Stimulated activated CD8-positive, alpha-beta memory T cell treated with anti-CD3 and anti-CD28 coated beads, Interleukin-12 subunit alpha, Interleukin-12 subunit beta, amount 100 ng/mL, for 1 hour (primary cell): ENCODE measurements around the gene EEIG1.

Source experiments
- DNase-seq: peaks from one replicate; pipeline ENCODE4 v3.0.0-alpha.2; 2020; ENCODE audit warnings: low read depth

EEIG1 gene

DNA sequence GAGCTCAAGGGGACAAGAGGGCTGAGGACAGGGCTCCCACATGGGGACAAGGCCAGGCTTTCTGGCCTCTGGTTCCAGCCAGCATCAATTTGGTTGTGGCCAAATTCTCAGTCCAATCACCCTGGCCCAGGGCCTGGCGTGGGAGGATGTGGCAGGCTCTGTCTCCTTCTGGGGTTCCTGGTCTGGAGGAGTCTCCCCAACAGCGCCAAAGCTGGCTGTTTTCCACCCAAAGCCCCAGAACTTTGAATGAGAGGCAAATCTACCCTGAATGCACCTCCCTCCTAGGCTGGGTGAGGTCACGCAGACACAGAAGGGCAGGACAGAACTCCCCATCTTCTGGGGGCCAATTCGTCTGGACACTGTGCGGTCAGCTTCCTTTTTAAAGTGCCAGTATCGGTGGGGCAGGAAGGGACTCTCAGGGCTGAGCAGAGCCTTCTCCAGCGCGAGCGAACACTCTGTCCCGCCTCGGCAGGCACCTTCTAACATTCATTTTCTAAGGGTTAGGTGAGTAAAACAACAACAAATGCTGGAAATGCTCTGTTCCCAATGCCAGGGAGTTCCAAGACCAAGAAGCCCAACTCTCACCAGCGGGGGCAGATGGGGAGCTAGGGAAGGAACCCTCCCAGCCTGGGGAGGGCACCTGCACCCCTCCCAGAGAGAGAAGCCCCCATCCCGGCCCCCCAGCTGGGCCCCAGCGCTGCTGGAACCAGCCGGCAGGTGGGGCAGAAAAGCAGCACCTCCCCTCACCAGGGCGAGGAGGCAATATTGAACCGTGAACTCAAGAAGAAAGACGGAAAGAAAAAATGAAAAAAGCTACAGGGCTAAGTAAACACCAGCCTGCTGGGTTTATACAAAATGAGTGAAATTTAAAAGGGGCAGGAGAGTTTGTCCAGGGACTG, 39.5 kb downstream of the EEIG1 start:
- DNase-seq = no peak

DNA sequence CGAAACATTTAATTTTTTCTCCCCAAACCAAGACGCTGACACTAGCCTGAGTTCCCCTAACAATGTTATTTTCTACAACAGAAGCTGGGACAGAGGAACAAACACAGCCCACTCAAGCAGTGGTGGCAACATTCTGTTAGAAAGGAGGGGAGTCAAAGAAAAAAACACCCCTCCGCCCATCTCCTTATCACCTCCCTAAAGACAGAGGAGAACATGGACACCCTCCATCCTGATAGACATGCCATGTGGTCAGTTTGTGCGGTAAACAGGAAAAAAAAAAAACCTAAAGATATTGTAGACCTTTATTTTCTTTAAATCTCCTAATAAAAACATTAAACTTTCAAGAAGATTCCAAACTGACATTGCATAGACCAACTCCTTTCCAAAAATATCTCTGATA, 40.2 kb downstream of the EEIG1 start:
- no peak for DNase-seq

DNA sequence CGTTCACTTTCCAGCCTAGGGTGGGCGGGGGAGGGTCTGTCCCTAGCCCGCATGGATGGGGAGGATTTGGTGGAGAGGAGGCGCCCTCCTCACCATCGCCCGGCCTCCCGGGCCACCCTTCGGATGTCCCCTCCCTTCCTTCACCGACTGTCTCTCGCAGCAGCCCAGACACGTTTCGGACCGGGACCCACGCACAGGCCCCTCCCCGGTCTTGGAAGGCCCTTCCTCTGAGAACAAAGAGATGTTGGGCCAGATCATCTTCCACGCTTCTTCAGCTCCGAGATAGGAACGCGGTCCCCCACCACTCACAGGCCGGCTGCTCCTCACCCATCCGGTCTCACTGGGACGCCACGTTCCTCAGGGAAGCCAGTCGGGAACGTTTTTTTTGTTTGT, 42.5 kb downstream of the EEIG1 start:
- no peak for DNase-seq

DNA sequence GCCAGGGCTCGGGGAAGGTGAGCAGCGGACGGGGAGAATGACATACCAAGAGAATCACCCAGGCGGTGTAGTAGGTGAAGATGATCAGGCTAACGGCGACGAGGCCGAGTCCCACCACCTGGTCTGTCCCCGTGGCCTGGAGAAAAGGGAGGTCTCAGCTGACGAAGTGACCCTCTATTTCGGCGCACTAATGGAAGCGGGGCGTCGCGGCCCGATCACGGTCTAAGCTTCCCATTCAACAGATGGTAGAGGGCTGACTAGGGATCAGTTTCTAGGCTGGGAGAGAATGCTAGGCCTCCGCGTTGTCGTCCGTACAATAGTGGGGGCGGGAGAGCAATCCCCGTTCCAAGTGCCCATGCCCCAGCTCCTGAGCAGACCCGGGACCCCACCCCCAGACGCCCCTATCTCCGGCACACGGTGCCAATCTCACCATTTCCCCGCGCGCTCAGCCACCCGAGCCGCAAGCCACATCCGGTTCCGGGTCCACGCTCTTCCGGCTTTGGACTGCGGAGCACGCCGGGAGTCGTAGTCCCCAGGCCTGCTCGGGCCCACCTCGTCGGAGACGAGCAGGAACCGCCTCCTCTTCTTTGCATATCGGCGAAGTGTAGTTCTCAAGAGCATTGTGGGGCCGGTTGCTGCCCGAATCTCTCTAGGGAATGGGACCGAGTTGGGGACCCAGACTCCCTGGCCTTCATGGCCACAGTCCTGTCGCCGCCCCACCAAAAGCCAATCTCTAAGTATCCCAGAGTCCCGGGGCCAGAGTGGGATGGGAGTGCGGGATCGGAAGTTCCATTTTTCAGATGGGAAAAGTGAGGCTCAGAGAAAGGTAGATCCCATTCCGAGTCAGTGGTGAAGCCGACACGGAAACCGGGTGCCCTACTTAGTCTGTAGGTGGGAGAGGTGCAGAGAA, 43.1 kb downstream of the EEIG1 start, which contains the start of gene DPM2:
TSS of gene DPM2 (minus strand) at position 467 of the 910 bp plus-strand sequence. CDS start at position 433, 34 bp downstream.
- peak; percentile 75 for DNase-seq

DNA sequence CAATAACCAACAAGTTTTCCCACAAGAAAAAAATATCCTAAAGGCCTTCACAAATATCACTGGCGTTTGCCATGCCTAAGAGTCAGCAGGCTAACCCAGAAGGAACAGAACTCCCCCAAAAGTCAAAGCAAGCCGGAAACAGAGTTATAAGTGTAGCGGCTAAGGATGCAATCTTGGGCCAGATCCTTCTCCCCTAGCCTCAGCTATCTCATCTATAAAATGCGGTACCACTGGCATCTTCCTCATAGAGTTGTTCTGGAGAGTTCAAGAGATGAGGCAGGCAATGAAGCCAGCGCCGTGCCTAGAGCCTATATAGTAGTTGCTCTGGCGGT, 43.8 kb downstream of the EEIG1 start:
- DNase-seq = no peak

DNA sequence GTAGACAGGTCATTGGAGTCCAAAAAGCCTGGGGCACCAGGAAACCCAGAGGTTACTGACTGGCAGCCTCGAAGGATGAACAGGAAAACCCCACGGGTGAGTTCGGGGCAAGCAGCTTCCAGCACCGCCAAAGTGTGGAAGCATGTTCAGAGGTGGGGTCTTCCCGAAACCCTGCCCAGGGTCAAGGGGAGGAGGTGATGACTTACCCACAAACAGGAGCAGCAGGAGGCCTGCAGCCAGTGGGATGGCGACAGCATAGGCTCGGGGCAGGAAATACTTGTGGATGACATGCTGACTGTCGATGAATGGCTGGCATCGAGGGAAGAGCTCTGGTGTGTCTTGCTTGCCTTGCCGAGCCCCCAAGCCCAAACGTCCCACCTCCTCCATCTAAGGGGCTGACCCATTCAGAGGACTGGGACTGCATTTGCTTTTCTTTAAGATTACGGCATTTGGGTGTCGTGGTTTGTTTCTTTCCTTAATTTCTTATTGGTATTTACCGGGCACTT, 44.4 kb downstream of the EEIG1 start:
- no peak for DNase-seq

DNA sequence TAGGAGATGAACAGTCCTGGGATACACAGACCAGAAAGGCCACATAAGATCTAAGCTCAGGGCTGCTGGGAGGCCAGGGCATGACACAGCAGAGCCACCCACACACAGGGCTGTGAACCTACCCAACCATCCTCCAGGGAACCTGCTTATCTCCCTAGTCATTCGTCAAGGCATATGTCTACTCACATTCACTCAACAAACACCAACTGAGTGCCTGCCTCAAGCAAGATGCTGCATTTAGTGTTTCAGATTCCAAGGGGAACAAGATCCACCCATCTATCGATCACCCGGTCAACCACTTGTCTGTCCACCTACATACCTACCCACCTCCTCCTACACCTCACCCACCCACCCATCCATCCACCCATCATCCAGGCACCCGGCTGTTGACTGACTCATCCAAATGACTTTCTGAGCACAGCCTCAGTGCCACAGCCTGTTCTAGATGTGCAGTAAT, 45.0 kb downstream of the EEIG1 start:
- no peak for DNase-seq

DNA sequence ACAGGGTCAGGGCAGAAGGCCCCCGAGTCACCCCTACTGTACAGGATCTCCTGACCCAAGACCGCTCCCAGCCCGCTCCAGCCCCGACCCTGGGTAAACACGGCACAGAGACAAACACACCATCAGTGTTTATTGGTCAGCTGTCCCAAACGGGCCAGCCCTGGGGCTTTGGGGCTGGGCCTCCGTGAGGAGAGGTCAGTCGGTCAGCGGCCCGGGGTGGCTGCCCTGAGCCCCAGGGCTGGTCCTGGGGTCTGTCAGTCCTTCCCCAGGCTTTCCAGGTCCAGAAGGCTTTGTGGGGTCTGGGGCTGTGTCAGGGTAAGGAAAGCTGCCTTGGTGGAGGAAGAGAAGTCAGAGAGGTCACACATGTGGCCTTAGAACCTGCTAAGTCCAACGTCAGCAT, 45.8 kb downstream of the EEIG1 start:
- no peak for DNase-seq

DNA sequence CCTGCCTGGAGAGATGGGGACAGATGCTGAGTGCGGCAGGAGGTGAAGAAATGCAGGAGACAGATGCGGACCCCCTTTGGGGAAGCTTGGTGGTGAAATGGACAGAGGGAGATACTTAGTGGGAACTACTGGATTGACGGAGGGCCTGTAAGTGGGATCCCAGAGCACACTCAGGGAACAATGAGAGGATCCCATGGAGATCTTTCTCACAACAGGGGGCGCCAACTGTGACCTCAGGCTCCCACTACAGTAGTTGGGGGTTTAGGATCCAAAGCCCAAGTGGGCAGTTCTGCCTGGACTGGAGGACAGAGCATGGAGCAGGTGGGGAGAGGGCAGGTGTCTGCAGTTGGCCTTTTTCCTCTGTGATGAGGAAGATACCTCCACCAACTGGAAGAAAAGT, 46.5 kb downstream of the EEIG1 start:
- DNase-seq = no peak

DNA sequence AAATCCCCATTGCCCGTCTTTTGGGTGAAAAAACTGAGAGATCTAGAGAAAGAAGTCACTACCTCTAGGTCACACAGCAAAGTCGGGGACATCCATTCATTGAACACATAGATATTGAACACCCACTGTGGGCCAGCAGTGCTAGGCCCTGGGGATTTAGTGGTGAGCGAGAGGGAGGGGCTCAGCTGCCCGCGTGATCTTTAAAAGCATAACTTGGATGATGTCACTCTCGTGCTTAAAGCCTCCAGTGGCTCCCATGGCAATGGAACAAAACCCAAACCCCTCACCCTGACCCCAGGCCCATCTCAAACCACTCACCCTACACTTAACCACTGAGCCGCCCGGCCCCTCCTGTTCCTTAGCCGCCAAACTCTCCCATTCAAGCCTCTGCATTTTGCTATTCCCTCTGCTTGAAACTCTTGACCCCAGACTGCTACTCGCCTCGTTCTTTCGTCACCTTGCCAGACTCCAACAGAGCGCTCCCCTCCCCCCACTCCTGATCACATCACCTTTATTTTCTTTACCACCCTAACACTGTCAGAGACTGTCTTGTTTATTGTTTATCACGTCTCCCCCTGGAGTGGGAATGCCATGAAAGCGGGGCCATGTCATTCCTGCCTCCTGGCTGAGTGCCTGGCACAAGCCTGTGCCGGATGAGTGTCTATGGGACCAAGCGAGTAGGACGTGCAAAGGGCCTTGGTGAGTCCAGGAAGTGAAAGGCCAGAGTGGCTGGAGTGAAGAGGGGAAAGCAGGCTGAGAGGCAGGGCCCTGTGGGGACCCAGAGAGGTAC, 49.5 kb downstream of the EEIG1 start:
- no peak for DNase-seq
